NCI-H748 treated with DMSO at 0.1 percent for 48 hours (cell line): ENCODE data around the gene CTF1.

ENCODE experiments used
- DNase-seq: peaks from one replicate; lab custom pipeline; 2025; lab: John Stamatoyannopoulos, UW

Gene CTF1

GRCh38 chr16:30910427-30911029, 14.1 kb downstream of the CTF1 start:
- no peak for DNase-seq

DNA sequence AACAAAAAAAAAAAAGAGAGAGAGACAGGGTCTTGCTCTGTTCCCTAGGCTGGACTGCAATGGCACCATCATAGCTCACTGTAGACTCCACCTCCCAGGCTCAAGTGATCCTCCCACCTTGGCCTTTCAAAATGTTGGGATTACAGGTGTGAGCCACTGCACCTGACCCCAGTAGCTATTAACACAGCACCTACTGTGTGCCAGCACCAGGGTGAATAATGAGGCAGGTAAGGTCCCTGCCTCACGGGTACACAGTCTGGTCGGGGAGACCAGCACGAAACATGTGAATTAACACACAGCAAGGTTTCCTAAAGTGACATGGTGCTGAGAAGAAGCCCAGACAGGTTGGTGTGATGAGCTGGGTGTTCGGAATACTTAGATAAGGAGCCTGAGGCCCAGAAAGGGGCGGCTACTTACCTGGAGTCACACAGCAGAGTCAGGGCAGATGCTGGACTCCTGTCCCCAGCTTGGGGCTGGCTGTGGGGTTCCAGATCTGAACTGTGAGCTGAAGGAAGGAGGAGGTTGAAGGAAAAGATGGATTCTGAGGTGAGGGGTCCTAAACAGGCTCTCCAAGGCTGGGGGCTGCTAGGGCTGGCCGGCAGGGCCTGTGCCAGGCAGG, 16.5 kb downstream of the CTF1 start:
- no peak for DNase-seq

DNA sequence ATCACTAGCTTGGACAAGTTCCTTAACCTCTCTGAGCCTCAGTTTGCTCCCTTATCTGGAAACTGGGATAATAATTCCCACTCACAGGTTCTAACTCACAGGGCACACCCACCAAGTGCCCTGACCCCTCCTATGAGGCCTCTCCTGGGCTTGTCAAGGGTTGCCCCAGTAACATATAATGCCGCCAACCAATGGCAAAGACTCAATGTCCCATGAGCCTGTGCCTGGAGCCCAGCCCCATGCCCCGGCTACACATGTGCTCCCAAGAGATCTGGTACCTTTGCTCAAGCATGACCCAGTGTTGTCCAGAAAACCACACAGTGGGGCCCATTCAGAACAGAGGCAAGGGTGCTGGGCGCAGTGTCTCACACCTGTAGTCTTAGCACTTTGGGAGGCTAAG, 18.4 kb downstream of the CTF1 start:
- DNase-seq = no peak

- DNase-seq = no peak
Measured at GRCh38 chr16:30918614-30919013, 22.2 kb downstream of the CTF1 start.

GRCh38 chr16:30920891-30921290, 24.5 kb downstream of the CTF1 start:
- no peak for DNase-seq

DNA sequence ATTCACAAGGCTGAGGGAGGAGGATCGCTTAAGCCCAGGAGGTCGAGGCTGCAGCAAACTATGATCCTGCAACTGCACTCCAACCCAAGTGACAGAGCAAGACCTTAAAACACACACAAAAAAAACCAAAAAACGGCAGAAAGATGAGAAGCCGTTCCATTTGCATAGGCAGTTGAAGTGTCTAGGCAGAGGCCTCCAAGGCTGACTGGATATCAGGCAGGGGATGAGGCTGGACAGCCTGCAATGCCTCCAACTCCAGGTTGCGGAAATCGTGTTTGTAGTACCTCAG, 25.0 kb downstream of the CTF1 start:
- no peak for DNase-seq

DNA sequence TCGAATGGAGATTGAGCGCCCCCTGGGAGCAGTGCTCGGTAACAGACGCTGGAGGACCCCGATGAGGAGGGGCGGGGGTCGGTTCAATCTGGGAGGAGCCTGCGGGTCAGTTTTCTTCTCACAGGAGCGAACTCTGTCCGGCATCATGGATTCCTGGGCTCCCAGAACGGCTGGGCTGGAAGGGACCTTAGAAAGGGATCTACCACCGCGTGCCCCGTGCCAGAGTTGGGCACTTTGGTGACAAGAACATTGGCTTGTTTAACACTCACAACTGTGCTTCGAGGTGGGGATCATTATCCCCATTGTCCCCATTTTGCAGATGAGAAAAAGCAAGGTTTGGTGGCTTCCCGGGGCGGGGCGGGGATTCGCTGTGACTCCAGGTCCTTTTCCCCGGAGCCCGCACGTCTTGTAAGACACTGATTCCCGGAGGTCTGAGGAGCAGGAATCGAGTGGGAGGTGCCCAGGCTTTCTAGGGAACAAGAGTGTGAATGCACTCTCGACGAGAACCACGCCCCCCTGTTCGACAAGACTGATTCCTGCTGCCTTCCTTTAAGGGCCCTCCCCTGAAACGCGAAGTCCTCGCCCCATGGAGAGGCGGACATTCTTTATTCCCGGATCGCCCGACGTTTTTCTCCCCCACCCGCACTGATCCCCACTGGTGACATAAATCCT, 25.5 kb downstream of the CTF1 start:
- peak; percentile 80 for DNase-seq

DNA sequence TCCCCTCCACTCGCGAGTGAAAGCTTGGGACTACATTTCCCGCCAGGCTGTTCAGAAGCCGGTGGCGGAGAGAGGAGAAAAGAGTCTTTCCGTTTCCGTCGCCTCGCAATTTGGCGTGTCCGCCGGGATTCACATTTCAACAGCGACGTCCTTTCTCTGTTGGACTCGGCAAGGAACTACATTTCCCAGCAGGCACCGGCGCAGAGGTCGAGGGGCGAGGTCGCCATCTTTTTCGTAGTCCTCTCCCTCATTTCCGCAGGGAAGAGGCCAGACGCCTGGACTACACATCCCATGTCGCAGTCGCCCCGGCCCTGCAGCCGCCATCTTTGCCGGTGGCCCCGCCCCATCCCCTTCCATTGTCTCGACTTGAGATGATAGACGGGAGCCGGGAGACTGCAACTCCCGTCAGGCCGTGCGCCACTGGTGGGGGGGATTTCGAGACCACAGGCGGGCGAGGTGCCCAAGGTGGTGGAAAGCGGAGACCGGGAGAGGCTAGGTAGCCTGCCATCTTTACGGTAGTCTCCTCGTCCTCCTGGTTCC, 26.1 kb downstream of the CTF1 start:
- DNase-seq = peak; percentile 94

DNA sequence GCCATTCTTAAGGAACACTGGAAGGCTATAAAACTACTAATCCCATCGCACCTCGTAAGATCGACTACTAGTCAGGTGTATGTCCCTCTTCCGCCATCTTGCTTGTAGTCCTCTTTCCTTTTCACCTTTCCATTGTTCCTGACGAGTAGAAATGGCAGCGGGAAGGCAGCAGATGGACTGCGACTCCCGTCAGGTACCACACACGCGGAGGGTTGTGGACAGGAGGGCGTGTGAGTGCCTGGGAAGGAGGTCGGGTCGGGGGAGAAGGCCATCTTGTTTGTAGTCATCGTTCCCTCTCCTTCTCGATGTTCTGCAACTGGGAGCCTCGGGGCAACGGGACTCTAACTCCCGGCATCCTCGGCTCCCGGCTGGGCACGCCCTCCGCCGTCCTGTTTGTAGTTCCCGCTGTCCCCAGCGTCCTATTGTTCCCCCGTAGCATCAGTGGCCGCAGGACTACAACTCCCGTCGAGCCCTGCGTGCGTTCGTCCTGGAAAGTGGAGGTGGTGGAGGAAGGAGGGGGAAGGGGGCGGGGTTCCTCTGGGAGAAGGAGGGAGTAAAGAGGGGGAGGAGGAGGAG, 26.6 kb downstream of the CTF1 start:
- peak; percentile 89 for DNase-seq

- no peak for DNase-seq
Measured at GRCh38 chr16:30923554-30924075, 27.2 kb downstream of the CTF1 start, which contains the start of gene FBXL19. TSS of gene FBXL19 (plus strand) at chr16:30923572. CDS start at chr16:30925755, 2,183 bp downstream.

DNA sequence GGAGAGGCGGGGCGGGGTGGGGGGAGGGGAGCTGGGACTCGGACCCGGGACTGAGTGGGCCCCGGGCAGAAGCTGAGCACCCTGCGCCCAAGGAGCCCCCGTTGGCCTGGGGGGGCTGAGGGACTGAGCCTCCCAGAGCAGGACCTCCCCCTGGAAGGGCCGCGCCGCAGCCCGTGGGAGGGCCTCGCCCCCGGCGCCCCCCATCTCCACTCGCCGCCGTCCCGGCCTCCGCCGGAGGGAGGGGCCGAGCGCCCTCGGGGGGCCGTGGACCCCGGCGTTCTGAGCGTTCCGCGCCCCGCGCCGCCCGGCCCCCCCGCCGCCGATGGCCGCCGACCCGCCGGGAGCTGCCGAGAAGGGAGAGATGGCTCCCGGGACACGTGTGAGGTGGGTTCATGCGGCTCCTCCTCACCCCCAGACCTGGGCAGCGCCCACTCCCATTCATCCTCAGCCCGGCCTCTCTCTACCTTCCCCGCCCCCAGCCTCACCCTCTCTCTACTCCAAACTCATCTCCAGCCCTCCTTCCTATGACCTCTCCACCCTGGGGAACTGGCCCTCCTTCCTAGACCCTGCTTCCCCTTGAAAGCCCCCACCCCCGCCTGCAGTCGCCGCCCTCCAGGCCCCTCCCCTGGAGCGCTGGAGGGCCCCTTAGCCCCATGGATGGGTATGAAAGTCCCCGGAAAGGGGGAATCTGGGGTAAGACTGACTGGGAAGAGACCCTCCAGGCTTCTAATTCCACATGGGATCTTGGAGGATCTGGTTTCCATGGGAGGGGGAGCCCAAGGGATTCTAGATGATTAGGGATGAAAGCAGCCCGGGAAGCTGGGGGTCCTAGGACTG, 27.9 kb downstream of the CTF1 start:
- no peak for DNase-seq

DNA sequence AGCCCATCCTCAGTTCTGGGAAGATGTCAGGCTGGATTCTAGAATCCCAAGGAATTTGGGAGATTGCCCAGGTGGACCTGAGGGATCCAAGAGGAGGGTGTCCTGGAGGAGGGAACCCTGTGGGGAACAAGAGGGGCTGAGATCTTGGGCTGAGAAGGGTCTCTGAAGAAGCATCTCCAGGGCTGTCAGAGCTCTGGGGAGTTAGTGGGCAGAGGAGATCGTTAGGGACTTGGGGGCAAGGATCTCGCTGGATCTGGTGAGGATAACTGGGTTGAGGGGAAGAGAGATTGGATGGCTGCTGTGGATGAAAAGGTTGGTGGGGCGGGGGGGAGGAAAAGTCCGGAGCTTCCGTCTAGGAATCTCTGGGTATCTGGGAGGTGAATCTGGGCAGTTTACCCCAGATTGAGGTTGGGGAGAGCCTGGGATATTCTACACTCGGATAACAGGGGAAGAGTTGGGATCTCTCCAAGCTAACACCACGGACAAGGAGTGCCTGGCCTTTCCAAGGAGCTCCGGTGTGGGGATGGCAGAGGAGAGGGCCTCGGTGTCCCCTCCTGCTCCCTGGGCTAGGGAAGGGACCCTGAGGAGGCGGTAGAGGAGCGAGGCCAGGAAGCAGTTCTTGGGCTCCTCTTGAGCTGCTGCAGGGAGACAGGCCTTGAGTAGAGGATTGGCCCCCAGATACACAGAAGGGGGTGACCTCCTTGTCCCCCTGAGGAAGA, 28.7 kb downstream of the CTF1 start:
- DNase-seq = no peak

DNA sequence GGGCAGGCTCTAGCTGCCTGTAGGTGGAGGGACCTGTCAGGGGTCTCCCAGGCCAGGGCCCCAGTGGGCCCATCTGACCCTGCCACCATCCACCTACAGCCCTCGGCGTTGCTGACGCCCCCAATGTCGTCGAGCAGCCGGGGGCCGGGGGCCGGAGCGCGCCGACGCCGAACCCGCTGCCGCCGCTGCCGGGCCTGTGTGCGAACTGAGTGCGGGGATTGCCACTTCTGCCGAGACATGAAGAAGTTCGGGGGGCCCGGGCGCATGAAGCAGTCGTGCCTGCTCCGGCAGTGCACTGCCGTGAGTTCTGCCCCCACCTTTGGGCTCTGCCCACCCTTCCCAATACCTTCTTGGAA, 29.2 kb downstream of the CTF1 start:
- DNase-seq = no peak

- DNase-seq = no peak
Measured at GRCh38 chr16:30925995-30926811, 29.8 kb downstream of the CTF1 start.

- DNase-seq = no peak
Measured at GRCh38 chr16:30926937-30927788, 30.7 kb downstream of the CTF1 start.

DNA sequence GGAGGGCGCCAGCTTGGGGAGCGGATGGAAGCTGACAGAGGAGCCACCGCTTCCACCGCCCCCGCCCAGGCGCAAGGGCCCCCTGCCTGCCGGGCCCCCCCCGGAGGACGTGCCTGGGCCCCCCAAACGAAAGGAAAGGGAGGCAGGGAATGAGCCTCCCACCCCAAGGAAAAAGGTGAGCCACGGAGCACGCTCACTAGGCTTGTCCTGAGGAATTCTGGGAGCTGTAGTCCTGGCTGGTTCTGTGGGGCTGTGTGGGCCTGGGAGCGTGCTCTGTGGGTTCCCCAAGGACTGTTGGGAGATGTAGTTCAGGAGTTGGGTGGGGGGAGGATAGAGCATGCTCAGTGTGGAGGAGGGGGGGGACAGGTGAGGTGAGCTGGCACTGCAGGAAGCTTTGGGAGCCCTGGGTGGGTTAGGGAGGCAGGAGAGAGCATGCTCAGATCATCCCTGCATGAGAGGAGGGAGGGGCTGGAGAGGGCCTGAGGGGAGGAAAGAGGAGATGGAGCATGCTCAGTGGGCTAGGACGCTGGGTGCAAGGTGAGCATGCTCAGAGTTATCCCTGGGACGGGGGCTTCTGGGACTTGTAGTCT, 31.5 kb downstream of the CTF1 start:
- peak; percentile 7 for DNase-seq

GRCh38 chr16:30928390-30928789, 32.0 kb downstream of the CTF1 start:
- DNase-seq = no peak

DNA sequence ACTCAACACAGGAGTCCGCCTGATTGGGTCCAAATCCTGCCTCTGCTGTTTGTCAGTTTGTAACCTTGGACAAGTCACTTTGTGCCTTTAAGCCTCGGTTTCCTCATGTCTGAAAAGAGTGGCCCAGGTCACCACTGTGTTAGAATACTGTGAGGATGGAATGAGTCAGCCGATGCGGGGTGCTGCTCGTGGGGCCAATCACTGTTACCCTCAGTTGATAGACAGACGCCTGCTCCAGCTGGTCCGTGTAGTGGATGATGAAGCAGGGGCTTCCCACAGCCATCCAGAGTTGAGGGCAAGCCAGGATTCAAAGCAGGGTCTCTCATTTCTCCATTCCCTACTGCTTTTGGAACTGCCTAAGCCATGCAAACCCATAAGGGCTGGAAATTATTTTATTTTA, 32.8 kb downstream of the CTF1 start:
- no peak for DNase-seq

DNA sequence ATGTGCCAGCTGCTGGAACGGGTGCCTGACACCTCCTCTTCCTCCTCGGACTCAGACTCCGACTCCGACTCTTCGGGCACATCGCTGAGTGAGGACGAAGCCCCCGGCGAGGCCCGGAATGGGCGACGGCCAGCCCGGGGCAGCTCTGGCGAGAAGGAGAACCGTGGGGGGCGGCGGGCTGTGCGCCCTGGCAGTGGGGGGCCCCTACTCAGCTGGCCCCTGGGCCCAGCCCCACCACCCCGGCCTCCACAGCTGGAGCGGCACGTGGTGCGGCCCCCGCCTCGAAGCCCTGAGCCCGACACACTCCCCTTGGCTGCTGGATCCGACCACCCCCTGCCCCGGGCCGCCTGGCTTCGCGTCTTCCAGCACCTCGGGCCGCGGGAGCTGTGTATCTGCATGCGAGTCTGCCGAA, 33.8 kb downstream of the CTF1 start:
- no peak for DNase-seq
